ENCODE results near the gene TMEM245.
A peak's percentile ranks its signal among the peaks of the same experiment; 100 is the strongest.
"Not testable (repeated sequence)": the region's sequence is repeated elsewhere in the genome, so short reads cannot be mapped to it uniquely, and the experiment has no call there.

The TMEM245 gene

DNA sequence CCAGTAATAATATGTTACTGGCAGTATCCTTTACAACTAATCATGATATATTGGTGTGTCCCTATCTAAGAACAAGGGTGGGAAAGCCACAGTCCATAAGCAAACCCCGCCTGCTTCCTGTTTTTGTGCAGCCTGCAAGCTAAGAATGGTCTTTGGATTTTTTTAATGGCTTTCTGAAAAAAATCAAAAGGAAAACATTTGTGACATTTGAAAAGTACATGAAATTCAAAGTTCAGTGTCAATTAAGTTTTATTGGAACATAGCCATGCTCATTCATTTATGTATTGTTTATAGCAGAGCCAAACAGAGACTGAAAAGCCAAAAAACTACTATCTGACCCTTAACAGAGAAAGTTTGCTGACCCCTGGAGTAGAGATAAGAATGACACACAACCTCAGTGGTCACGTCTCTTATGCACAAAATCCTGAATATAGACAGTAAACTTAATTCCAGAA lies 12.8 kb upstream of the TMEM245 start:
- DNase-seq (ENCODE audit: low spot score): no peak

DNA sequence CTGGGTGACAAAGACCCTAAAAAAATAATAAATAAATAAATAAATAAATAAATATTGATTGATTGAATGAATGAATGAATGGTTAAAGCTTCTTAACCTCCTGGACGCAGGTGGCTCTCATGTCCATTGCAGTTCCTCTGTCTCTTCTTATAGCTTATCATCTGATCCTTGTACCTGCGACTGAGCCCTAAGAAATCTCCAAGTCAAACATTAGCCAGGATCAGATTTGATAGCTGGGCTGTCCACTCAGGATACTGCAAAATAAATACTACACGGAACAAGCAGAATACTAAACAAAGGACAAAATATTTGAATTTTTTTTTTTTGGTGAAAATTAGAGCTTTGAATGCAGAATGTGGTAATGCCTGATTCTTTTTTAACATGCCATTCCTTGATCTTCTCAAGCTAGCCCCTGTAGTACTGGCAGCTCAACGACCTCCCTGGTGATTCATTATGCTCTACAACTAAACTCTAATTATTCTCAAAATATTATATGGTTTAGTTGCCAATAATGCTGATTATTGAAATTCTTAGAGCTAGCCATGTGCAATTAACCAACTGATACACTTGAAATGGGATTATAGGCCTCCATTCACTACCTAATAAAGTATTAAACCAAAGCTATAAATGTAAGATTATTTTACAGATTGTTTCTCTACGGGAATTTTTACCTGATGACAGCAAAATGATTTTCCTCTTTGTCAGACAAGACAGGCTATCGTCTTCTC lies 9.9 kb upstream of the TMEM245 start:
- no peak for DNase-seq (ENCODE audit: low spot score)

DNA sequence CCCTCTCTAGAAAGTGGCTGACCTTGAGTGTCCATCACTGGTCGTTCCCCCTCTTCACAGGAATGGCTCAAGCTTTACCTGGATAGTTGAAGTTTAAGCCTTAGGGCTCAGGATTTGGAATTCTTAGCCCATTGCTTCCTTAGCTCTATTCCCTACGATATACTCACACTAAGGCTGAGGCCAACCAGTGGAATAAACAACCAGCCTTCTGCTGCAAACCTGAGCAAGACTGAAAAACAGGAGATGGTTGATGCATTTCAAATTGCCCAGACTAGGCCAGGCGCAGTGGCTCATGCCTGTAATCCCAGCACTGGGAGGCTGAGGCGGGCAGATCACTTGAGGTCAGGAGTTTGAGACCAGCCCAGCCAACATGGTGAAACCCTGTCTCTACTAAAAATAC lies 6.9 kb upstream of the TMEM245 start:
- DNase-seq (ENCODE audit: low spot score): not testable (repeated sequence)

DNA sequence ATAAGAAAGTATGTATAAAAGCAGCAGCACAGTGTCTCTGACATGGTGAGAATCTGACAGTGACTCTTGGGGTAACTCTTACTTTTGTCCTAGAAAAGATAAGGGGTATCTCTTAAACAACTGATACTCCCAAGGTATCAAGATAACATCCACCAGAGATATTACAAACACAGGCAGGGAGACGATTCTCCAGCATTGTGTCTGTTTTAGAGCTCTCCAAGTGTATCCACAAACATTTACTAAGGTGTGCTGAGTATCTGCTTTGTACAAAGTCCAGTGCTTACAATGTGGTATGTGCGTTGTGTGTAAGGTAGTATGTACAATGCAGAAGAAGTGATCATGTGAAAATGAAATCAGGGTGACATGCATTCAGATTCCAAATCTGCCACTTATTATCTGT lies 4.4 kb upstream of the TMEM245 start:
- DNase-seq (ENCODE audit: low spot score): no peak

DNA sequence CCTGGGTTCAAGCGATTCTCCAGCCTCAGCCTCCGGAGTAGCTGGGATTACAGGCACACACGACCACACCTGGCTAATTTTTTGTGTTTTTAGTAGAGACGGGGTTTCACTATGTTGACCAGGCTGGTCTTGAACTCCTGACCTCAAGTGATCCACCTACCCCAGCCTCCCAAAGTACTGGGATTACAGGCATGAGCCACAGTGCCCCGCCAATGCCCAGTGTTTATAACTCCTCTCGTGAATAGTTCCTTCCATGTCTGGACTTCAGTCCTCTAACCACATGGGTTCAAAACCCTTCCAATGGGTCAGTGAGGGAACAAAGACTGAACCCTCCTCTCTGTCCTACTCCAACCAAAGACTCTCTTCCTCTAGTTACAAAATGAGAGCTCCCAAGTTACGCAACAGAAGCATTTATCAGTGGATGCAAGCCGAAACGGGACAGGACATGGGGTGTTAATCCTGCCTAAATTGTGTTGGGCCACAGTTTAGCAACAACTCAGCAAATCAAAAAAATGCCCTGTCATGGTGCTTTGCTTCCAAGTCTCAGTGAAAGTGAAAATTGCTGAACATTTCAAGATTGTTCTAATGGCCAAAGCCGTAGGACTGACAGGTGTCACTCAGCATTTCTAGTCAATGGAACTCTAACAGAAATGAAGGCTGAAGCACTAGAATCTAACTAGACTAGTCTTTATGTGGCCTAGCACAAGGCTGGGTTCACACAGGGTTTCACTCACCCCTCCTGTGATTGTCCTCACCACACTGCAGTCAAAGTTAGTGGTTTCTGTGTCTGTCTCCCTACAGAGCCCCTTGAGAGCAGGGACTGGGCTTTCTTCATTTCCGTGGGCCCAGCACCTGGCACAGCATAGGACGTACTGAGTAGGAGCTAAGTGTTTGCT lies 3.2 kb upstream of the TMEM245 start:
- DNase-seq (ENCODE audit: low spot score): no peak

DNA sequence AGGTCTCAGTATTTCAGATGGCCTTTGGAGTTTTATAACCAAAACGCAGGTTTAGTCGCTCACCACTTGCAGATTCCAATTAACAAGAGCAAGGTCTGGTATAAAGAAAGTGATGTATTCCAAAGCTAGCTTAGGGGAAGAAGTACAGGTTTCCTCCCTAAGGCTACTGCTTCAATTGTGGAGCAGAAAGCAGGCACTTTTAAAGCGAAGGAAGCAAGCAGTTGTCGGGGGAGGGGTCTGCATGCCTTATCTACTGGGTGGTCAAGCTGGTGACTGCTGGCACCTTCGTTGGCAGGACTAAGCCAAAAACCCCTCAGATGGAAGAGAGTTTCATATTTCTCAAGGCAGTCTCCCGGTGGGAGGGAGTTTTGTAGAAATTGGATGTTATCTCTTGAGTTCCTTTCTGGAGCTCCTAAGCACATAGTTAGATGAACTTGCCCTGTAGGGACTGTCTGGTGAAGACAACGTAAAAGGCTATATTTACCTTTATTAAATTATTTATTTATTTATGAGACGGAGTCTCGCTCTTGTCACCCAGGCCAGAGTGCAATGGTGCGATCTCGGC lies 1.6 kb upstream of the TMEM245 start:
- no peak for DNase-seq (ENCODE audit: low spot score)

DNA sequence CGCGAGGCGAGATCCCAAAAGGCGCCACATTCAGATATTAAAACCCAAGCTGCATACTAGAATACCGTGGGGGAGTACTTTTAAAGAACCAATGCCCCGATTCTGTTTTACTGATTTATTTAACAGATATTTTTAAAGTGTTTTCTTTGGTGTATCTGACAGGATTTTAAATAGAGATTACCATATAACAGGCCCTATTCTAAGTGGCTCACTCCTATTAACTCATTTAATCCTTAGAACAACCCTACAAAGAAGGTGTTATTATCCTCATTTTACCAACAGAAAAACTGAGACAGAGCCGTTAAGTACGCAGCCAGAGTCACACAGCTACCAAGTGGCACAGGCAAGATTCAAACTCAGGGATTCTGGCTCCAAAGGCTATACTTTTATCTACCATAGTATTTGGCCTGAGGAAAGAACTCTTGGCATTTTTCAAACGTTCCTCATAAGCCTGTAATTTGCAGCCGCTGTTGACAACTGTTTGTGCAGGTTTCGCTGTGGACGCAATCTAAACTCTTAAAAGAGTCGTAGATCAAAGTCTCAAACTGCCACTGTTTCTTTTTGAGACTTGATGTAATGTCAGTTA lies 550 bp upstream of the TMEM245 start:
- DNase-seq (ENCODE audit: low spot score): no peak

DNA sequence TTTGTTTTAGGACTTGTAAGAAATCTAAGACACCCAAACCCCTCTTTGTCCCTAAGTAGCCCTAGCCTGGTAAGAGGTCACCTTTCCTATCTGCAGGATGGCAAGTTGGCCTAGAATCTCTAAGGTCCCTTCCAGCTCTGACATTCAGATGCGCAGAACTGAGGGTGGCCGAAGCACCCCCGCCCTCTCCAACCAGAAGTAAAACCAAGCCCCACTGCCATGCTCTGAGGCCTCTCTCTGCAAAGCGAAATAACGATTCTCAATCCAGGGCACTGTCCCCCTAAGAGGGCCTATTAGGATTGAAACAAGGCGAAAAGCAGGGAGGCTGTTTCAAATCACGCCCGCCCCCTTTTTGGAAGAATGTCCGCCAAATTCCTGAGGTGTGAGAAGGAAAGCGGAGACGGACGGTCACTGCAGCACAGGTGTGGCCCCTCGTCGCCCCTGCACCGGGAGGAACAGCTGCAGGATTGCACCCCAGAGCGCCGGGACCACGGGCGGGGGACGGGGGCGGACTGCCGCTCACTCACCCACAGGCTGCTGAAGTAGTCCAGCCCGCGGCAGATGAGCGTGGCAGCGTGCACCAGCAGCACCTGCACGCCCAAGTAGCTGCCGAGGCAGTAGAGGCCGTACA lies 824 bp downstream of the TMEM245 start:
- no peak for DNase-seq (ENCODE audit: low spot score)

DNA sequence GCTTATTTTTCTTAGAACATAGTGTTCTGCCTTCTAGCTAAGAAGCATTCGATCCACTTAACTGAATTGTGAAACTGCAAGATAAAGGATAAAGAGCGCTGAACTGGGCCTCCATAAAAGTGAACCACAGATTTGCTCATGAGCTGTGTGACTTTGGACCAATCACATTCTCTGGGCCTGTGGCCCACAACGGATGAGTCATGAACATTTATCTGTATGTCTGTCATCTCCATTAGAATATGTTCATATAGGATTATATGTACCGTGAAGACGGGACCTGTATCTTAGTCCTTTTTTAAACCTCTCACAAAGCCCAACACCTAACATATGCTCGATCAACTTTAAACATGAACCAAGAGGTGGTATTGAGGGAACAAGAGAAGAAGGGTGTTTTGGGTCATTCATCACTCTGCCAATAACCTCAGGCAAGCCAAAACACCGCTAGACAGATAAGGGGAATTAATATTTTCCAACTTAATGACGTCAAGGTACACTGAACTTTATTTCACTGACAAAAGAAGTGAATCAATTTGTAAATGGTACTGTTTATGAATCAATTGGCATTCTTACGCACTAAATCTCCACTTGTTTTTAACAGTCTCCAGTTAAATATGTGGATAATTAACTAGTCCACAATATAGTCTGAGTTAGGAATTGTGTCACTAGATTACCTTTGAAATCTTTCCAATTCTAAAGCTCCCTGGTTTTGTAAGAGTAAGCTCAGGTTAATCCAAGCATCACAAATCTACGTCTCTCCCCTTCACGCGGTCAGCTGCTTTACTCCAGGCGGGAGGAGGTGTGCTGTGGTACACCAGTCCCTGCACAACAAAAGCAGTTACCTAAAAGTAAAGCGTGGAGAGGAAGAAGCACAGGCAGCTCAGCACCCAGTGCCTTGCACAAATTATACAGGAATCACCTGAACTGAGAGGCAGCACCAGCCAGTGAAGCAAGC lies 1.6 kb downstream of the TMEM245 start:
- DNase-seq (ENCODE audit: low spot score): peak; percentile 64

DNA sequence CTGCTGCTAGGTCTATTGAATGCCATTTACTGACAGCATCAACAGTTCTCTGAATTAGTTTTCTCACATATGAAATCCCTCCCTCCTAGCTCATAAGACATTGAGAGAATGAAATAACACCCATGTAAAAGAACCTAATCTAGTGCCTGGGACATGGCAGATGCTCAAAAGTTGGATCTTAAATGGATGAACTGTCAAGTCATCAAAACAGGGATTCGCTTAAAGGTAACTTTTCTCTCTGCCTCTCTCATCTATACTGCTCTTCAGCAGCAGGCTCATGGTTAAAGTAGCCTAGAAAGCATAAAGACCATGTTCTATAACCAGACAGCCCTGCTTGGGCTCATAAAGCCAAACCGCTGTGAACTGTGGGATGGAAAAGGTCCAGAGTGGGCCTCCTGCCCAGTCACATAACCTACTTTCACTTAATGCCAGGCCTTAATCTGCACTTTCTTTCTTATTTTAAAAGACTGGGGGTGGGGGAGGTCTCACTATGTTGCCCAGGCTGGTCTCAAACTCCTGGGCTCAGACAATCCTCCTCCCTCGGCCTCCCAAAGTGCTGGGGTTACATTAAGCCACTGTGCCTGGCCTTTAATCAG lies 3.7 kb downstream of the TMEM245 start:
- no peak for DNase-seq (ENCODE audit: low spot score)

DNA sequence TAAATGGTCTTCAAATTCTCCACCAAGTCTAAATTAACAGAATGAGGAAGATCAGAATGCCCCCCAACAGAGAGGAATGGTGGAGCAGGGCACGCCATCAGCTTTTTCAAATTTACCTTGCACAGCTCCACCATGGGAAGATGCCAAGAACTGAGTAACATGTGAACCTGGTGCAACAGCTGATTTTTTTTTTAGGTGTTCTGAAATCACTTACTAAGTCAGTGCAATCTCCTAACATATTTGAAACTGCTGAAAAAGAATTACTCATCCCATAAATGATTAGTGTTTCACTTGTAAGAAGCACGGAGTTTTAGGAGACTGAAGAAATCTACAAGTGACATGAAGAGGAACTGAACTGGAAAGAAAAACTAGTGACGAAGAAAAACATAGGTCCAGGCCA lies 5.1 kb downstream of the TMEM245 start:
- no peak for DNase-seq (ENCODE audit: low spot score)

DNA sequence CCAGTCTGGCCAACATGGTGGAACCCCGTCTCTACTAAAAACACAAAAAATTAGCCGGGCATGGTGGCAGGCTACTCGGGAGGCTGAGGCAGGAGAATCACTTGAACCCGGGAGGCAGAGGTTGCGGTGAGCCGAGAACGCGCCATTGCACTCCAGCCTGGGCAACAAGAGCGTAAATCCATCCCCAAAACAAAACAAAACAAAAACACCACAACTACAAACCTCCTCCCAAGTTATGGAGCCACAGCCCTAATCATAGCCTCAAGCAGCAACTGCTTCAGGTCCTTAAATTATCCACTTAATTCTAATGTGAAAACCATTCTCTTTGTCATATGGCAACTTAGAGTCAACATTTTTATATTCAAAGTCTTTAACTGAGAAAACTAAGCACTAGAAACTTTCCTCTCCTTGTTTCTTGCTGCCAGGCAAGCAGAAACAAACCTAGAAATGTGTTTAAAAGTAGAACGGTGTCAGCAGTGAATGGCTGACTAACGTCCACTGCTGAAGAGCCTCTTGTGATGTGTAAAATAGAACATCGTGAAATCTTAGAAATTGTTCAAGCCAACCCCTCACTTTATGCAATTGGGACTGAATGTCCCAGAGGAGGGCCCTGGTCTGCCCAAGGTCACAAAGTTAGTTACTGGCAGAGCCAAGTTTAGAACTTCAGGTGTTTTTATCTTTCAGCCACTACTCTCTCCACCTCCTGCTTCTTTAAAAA lies 5.7 kb downstream of the TMEM245 start:
- DNase-seq (ENCODE audit: low spot score): no peak

DNA sequence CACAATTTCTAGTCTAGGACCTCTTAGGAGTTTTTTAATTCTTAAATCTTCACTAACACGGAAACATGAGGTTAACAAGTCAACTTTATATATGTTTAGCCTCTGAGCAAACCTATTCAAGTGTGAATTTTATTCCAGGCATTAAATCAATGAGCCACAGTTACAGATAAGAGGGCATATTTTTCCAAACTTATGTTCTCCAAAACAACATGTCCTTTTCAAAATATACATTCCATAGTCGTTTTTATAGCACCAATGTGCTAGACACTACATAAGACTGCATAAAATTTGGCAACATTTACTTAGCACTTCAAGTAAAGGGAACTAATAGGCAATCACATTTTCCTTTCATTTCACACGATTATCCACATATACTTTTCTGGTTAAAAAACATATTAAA lies 6.5 kb downstream of the TMEM245 start:
- no peak for DNase-seq (ENCODE audit: low spot score)

DNA sequence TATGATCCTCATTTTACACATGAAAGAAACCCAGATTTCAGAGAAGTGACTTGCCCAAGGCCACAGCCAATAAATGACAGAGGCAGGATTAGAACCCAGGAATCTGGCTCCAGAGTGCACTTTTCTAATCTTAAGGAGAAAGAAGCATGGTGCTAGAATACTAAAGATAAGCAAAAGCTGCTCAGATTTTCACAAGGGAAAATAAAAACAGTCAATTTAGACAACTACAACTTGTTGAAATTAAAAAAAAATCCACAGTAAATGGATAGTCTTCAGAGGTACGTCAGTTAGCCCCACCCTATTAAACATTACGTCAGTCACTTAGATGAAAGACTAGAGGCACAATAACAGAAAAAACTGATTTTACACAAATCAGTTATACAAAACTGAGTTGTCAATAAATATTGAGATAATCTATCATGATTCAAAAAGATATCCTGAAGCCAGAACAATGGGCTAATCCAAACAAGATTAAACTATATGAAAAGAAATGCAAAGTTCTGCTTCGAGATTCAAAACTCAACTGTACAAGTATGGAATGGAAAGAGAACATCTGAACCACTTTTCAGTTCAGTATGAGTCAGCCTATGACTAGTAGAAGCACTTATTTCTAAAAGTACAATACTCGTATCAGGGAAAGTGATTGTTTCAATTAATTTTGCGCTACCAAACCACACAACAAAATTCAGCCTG lies 9.3 kb downstream of the TMEM245 start:
- DNase-seq (ENCODE audit: low spot score): no peak

DNA sequence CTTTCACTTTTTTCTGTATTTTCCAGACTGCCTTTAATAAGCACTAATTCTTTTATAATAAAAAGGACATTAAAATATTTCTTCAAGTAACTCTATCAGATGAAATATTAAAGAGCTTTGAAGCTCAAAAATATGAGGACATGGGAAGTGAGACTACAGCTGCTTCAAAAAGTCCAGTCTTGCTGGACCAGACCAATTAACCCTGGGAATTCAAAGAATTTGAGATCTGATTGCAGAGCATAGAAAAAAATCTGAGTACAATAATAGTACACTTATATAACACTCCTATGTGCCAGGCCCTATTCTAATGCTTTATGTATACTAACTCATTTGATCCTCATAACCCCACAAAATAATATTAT lies 9.8 kb downstream of the TMEM245 start:
- no peak for DNase-seq (ENCODE audit: low spot score)

DNA sequence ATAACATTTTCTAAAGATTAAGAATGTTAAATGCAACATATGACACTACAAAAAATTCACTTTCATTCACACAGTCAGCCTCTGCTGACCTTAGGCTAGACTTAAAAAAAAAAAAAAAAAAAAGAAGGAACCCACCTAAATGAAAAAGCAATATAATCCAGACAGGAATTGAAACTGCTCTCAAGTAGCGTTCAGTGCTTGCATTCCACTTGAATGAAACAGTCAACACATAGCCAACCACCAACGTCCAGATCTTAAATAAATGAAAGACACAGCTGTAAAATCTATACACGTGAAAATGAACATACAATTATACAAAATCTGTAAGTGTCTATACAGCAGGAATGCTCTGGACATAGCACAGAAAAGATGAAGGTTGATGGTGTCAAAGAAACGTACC lies 11.4 kb downstream of the TMEM245 start:
- no peak for DNase-seq (ENCODE audit: low spot score)

DNA sequence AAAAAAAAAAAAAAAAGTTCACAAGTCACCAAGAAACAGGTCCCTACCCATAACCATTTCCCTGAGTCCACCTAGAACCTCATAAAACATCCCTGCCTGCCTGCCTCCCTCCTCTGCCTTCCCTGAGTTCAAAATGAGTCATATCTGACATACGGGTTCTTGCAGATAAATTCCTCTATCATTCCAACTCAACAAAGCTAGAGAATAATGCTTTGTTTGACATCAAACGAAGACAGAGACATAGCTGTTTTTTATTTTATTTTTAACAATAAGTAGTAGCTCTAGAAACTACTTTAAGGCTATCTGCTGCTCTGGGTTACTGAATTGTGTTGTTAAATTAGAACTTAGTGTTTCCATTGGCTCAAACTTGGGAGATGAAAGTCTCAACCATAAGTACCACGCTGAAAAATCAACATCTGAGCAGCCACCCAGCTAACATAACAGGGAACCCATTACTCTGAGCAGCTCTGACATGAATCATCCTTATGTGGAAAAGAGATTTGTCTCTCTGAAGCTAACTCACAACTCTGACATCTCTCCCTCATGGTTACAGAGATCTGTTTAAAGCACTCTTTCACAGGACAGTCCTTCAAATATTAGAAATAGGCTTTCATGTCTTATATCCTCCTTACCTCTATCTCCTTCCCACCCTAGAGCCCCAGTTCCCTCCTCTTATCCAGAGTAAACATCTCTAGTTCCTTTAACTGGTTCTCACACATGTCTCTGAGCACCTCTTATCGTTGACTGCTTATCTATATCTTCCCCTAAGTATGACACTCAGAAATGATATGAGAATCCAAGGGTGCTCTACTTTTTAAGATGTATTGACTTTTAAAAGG lies 12.1 kb downstream of the TMEM245 start:
- no peak for DNase-seq (ENCODE audit: low spot score)

DNA sequence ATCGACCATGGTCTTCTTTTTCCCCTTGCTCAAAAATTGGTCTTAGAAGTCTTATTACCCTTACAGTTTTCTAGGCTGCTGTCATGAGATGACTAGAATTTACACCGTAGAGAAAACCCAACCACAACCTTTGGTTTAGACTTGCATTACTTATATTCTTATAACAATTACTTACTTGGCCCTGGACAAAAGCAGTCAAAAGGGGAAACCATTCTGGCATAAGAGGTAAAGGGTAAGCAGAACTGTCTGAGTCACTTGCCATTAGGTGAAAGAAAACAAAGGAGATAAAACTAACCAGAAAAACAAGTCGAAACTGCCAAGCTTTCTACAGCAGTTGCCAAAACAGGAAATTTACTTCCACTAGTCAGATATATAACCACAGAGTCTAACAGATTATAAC lies 17.9 kb downstream of the TMEM245 start:
- peak; percentile 65 for DNase-seq (ENCODE audit: low spot score)
